GM23338 (cell line): Measurements from ENCODE around the gene ZNF254. TPM values are rescaled to one million over a fixed set of nuclear protein-coding genes. Genes with fewer than 3 reads are reported as not detected.

ENCODE experiments used
- ATAC-seq: fragments of 200-7000 bp; cut with Tn5 transposase; 3 replicates; pipeline ENCODE4 v1.9.1; 2020
- DNase-seq: peaks from one replicate; pipeline ENCODE4 v3.0.0-alpha.2; 2015; ENCODE audit warnings: low spot score
- H2AFZ ChIP-seq: fragments of 200-600 bp; sonication (generic); 2 replicates; pipeline ENCODE4 v1.8.0; 2016; ENCODE audit warnings: antibody characterized with exemption, mild to moderate bottlenecking, moderate library complexity
- H3F3A ChIP-seq: fragments of 200-600 bp; sonication (generic); replicated peaks from 2 replicates; pipeline ENCODE4 v1.8.0; 2017; ENCODE audit warnings: antibody characterized with exemption, mixed run types, low read depth
- H3K27ac ChIP-seq: fragments of 200-600 bp; sonication (generic); 2 replicates; pipeline ENCODE4 v1.6.1; 2016; ENCODE audit warnings: low read depth
- H3K27me3 ChIP-seq: fragments of 200-600 bp; sonication (generic); 2 replicates; pipeline ENCODE4 v1.8.0; 2016; ENCODE audit warnings: mild to moderate bottlenecking, mixed run types, moderate library complexity; ENCODE audit not compliant: insufficient read depth
- H3K36me3 ChIP-seq: fragments of 200-600 bp; sonication (generic); 2 replicates; pipeline ENCODE4 v1.8.0; 2016; ENCODE audit warnings: mild to moderate bottlenecking; ENCODE audit not compliant: insufficient read depth
- H3K4me1 ChIP-seq: fragments of 200-600 bp; sonication (generic); 2 replicates; pipeline ENCODE4 v1.8.0; 2016; ENCODE audit warnings: mild to moderate bottlenecking, moderate library complexity; ENCODE audit not compliant: insufficient read depth
- H3K4me2 ChIP-seq: fragments of 200-600 bp; sonication (generic); 2 replicates; pipeline ENCODE4 v1.7.1; 2017; ENCODE audit warnings: mixed run types
- H3K4me3 ChIP-seq: fragments of 200-600 bp; sonication (generic); 2 replicates; pipeline ENCODE4 v1.6.1; 2016; ENCODE audit warnings: mixed run types
- H3K79me2 ChIP-seq: fragments of 200-600 bp; sonication (generic); replicated peaks from 2 replicates; pipeline ENCODE4 v1.8.0; 2017; ENCODE audit warnings: mild to moderate bottlenecking; ENCODE audit not compliant: insufficient read depth
- H3K9me2 ChIP-seq: fragments of 200-600 bp; sonication (generic); 2 replicates; pipeline ENCODE4 v1.8.0; 2017; ENCODE audit not compliant: insufficient read depth
- H4K20me1 ChIP-seq: fragments of 200-600 bp; sonication (generic); replicated peaks from 2 replicates; pipeline ENCODE4 v1.8.0; 2017; ENCODE audit warnings: mild to moderate bottlenecking; ENCODE audit not compliant: insufficient read depth
- H3K27ac Mint-ChIP-seq: 2 replicates; pipeline ENCODE4 v1.8.0; 2020; ENCODE audit warnings: inconsistent platforms, mild to moderate bottlenecking, moderate library complexity, mixed read lengths
- H3K27me3 Mint-ChIP-seq: 3 replicates; pipeline ENCODE4 v1.8.0; 2022; ENCODE audit warnings: low read depth, mild to moderate bottlenecking, moderate library complexity, mixed read lengths, inconsistent platforms; ENCODE audit not compliant: insufficient read depth, poor library complexity
- H3K36me3 Mint-ChIP-seq: 3 replicates; pipeline ENCODE4 v1.8.0; 2021; ENCODE audit warnings: low read depth, mild to moderate bottlenecking, inconsistent platforms, moderate library complexity, mixed read lengths
- H3K4me1 Mint-ChIP-seq: 3 replicates; pipeline ENCODE4 v1.8.0; 2020; ENCODE audit warnings: mild to moderate bottlenecking, inconsistent platforms, mixed read lengths
- H3K4me3 Mint-ChIP-seq: 3 replicates; pipeline ENCODE4 v1.8.0; 2021; ENCODE audit warnings: moderate library complexity, mild to moderate bottlenecking, inconsistent platforms, mixed read lengths
- H3K9me3 Mint-ChIP-seq: 3 replicates; pipeline ENCODE4 v1.8.0; 2020; ENCODE audit warnings: moderate library complexity, mild to moderate bottlenecking, inconsistent platforms, mixed read lengths
- CREB1 ChIP-seq: fragments of 250-450 bp; sonication (Bioruptor Pico); IDR thresholded peaks from 2 replicates; pipeline ENCODE4 v1.5.0; 2020; ENCODE audit warnings: low read depth, mild to moderate bottlenecking, moderate library complexity
- CTCF ChIP-seq, 2 experiments: fragments of 200-600 bp in 1 of 2; sonication (generic) in 1 of 2; conservative IDR thresholded peaks; 2 replicates each; pipeline versions ENCODE4 v1.5.1 to v1.6.1; 2016 to 2017; ENCODE audit warnings: antibody characterized with exemption in 2 of 2, low read depth in 2 of 2, mild to moderate bottlenecking in 2 of 2, moderate library complexity in 1 of 2
- EZH2 ChIP-seq: fragments of 200-600 bp; sonication (generic); IDR thresholded peaks from one replicate; pipeline ENCODE4 v1.8.0; 2017; ENCODE audit warnings: antibody characterized with exemption, mild to moderate bottlenecking, low read depth; ENCODE audit not compliant: unreplicated experiment
- EZH2phosphoT487 ChIP-seq: fragments of 200-600 bp; sonication (generic); IDR thresholded peaks from one replicate; pipeline ENCODE4 v1.8.1; 2018; ENCODE audit warnings: antibody characterized with exemption; ENCODE audit not compliant: unreplicated experiment
- JUNB ChIP-seq: IDR thresholded peaks from one replicate; pipeline ENCODE4 v1.6.1; 2016; ENCODE audit warnings: antibody characterized with exemption; ENCODE audit not compliant: unreplicated experiment
- NANOG ChIP-seq: IDR thresholded peaks from 2 replicates; pipeline ENCODE4 v1.6.1; 2016; ENCODE audit warnings: antibody characterized with exemption, borderline replicate concordance
- POLR2AphosphoS5 ChIP-seq: IDR thresholded peaks from 2 replicates; pipeline ENCODE4 v1.6.1; 2016; ENCODE audit warnings: antibody characterized with exemption, low read depth
- REST ChIP-seq: IDR thresholded peaks from one replicate; pipeline ENCODE4 v1.6.1; 2018; ENCODE audit warnings: antibody characterized with exemption; ENCODE audit not compliant: unreplicated experiment
- STAT1 ChIP-seq: IDR thresholded peaks from one replicate; pipeline ENCODE4 v1.6.1; 2016; ENCODE audit warnings: antibody characterized with exemption; ENCODE audit not compliant: unreplicated experiment
- ZNF114 ChIP-seq: fragments of 250-450 bp; sonication (Bioruptor Pico); IDR thresholded peaks from 2 replicates; pipeline ENCODE4 v1.5.0; 2020; ENCODE audit warnings: mild to moderate bottlenecking, moderate library complexity
- ZNF331 ChIP-seq: fragments of 250-450 bp; sonication (Bioruptor Pico); IDR thresholded peaks from 2 replicates; pipeline ENCODE4 v1.5.0; 2020; ENCODE audit warnings: low read depth, mild to moderate bottlenecking, moderate library complexity
- ZNF462 ChIP-seq: fragments of 250-450 bp; sonication (Bioruptor Pico); IDR thresholded peaks from 2 replicates; pipeline ENCODE4 v1.5.0; 2020; ENCODE audit warnings: mild to moderate bottlenecking, moderate library complexity
- polyA plus RNA-seq: library from polyadenylated mRNA; unstranded; fragments of >200 nt; fragmentation: Nextera tagmentation; extraction: Ambion mirVana; gene quantifications from 2 replicates; pipeline ENCODE4 v1.2.1, GENCODE V29; 2016
- total RNA-seq: library from RNA; depleted of rRNA; stranded (reverse); fragments of >200 nt; shearing (Covaris generic); gene quantifications from 2 replicates; pipeline ENCODE4 v1.2.3, GENCODE V29; 2014
- TF ChIP-seq, protein P1 (sequence below): IDR thresholded peaks from 2 replicates; pipeline ENCODE4 v1.6.1; 2016; ENCODE audit warnings: antibody characterized with exemption

The ZNF254 gene
- total and polyA plus RNA-seq, 2 experiments from 2014 or later, result 13.1 to 45.6 TPM

- Mint-ChIP-seq H3K9me3 (peaks cover 65% of the 10 kb centered on the region), H3K4me3 (no peak overlapping the region), H3K4me1 (no peaks in the 10 kb centered on the region), H3K36me3 (peaks cover 30% of the 10 kb centered on the region), H3K27me3 (peaks cover under 1% of the 10 kb centered on the region), H3K27ac (no peak overlapping the region)
- H2AFZ ChIP-seq, result no peak overlapping the region
- ATAC-seq, result no peak
- DNase-seq, result no peak
- no peak overlapping the region for H3K27ac ChIP-seq
- TF ChIP-seq JUNB, result no peak
- no peak for TF ChIP-seq STAT1
- no peak for TF ChIP-seq CTCF (conservative IDR thresholded peaks at IDR 0.05; ENCODE audit: low read depth in 2 of 2)
- no peak for TF ChIP-seq ZNF462 (CRISPR knock-in tag)
- no peak for TF ChIP-seq REST
- no peak for TF ChIP-seq EZH2
- TF ChIP-seq CREB1 (CRISPR knock-in tag), result no peak
- no peak for TF ChIP-seq ZNF331
- no peak for TF ChIP-seq ZNF114
- no peak for TF ChIP-seq EZH2phosphoT487
- TF ChIP-seq, protein P1, sequence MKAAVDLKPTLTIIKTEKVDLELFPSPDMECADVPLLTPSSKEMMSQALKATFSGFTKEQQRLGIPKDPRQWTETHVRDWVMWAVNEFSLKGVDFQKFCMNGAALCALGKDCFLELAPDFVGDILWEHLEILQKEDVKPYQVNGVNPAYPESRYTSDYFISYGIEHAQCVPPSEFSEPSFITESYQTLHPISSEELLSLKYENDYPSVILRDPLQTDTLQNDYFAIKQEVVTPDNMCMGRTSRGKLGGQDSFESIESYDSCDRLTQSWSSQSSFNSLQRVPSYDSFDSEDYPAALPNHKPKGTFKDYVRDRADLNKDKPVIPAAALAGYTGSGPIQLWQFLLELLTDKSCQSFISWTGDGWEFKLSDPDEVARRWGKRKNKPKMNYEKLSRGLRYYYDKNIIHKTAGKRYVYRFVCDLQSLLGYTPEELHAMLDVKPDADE, result no peak
- no peak for TF ChIP-seq POLR2AphosphoS5
- TF ChIP-seq NANOG, result no peak
- no peaks in the 10 kb centered on the region for H3F3A ChIP-seq
- no peaks in the 10 kb centered on the region; the same call in 1 of the 2 replicates for H3K36me3 ChIP-seq
- H3K9me2 ChIP-seq, result no peaks in the 10 kb centered on the region
- H3K4me1 ChIP-seq, result no peaks in the 10 kb centered on the region
- no peak overlapping the region for H3K4me3 ChIP-seq
- no peaks in the 10 kb centered on the region for H3K27me3 ChIP-seq
- H4K20me1 ChIP-seq, result no peaks in the 10 kb centered on the region
- H3K4me2 ChIP-seq, result no peak overlapping the region
- H3K79me2 ChIP-seq, result no peaks in the 10 kb centered on the region
These were observed 86.9 kb downstream of the ZNF254 start for GRCh38 chr19:24173882-24174281.
